ENCODE results near the gene XCL2.

Gene XCL2

GRCh38 chr1:168513656-168514404 is 30.0 kb downstream of the XCL2 start:
- no peak for DNase-seq

- DNase-seq: no peak
Measured at GRCh38 chr1:168512864-168513595, 30.8 kb downstream of the XCL2 start.

GRCh38 chr1:168509875-168510791 is 33.7 kb downstream of the XCL2 start:
- DNase-seq: no peak

- no peak for DNase-seq
Measured at GRCh38 chr1:168509210-168509609, 34.6 kb downstream of the XCL2 start.

- DNase-seq: no peak
Measured at GRCh38 chr1:168507828-168508227, 36.0 kb downstream of the XCL2 start.

- no peak for DNase-seq
Measured at GRCh38 chr1:168507231-168507630, 36.6 kb downstream of the XCL2 start.

GRCh38 chr1:168506204-168506819 is 37.5 kb downstream of the XCL2 start:
- DNase-seq: no peak

GRCh38 chr1:168505006-168505405 is 38.8 kb downstream of the XCL2 start:
- no peak for DNase-seq

GRCh38 chr1:168504064-168504837 is 39.5 kb downstream of the XCL2 start:
- DNase-seq: no peak

GRCh38 chr1:168499688-168500049 is 44.1 kb downstream of the XCL2 start:
- no peak for DNase-seq

GRCh38 chr1:168498956-168499687 is 44.7 kb downstream of the XCL2 start:
- DNase-seq: no peak

- DNase-seq: no peak
Measured at GRCh38 chr1:168498159-168498631, 45.6 kb downstream of the XCL2 start.

- no peak for DNase-seq
Measured at GRCh38 chr1:168497376-168497950, 46.3 kb downstream of the XCL2 start.

- no peak for DNase-seq
Measured at GRCh38 chr1:168491527-168492164, 52.2 kb downstream of the XCL2 start.

Data from effector CD8-positive, alpha-beta T cell (primary cell).